HFF-Myc (cell line): ENCODE results near the gene TRIM29.

Experiments
- DNase-seq: peaks from one replicate; pipeline ENCODE4 v3.0.0-alpha.2; 2011; ENCODE audit warnings: low read depth; ENCODE audit errors: extremely low read depth
- H3K4me3 ChIP-seq: replicated peaks from 2 replicates; pipeline ENCODE4 v1.5.1; 2011; ENCODE audit warnings: low read depth, mild to moderate bottlenecking, control low read depth, low read length
- CTCF ChIP-seq: IDR thresholded peaks from 2 replicates; pipeline ENCODE4 v1.5.1; 2012; ENCODE audit warnings: mild to moderate bottlenecking, low read depth, low read length, control low read depth; ENCODE audit errors: missing control alignments

Gene TRIM29

GRCh38 chr11:120169981-120170698 is 32.2 kb upstream of the TRIM29 start:
- no peak for DNase-seq
- TF ChIP-seq CTCF = no peak
- no peak overlapping the region for H3K4me3 ChIP-seq

GRCh38 chr11:120168960-120169681 is 31.2 kb upstream of the TRIM29 start:
- no peak for DNase-seq
- peak overlapping the region; percentile 40 for H3K4me3 ChIP-seq
- TF ChIP-seq CTCF = peak; percentile 80

GRCh38 chr11:120168108-120168959 is 30.4 kb upstream of the TRIM29 start:
- TF ChIP-seq CTCF = no peak
- DNase-seq = no peak
- peak overlapping the region; percentile 40 for H3K4me3 ChIP-seq

GRCh38 chr11:120167659-120168058 is 29.7 kb upstream of the TRIM29 start:
- no peak overlapping the region for H3K4me3 ChIP-seq
- TF ChIP-seq CTCF = no peak
- DNase-seq = no peak

GRCh38 chr11:120160436-120160835 is 22.5 kb upstream of the TRIM29 start:
- DNase-seq = no peak
- no peak overlapping the region for H3K4me3 ChIP-seq
- TF ChIP-seq CTCF = no peak

GRCh38 chr11:120153221-120153620 is 15.3 kb upstream of the TRIM29 start:
- DNase-seq = no peak
- no peak overlapping the region for H3K4me3 ChIP-seq
- no peak for TF ChIP-seq CTCF
